GM19463 (cell line): ENCODE data around the gene DCANP1.
"Not testable (repeated sequence)": the region's sequence is repeated elsewhere in the genome, so short reads cannot be mapped to it uniquely, and the experiment has no call there.

Experiments used
- ATAC-seq: cut with Tn5 transposase; IDR thresholded peaks from one replicate; pipeline ENCODE4 v1.9.1; 2021; ENCODE audit warnings: mild to moderate bottlenecking, moderate library complexity; ENCODE audit not compliant: unreplicated experiment

DCANP1 gene, protein sequence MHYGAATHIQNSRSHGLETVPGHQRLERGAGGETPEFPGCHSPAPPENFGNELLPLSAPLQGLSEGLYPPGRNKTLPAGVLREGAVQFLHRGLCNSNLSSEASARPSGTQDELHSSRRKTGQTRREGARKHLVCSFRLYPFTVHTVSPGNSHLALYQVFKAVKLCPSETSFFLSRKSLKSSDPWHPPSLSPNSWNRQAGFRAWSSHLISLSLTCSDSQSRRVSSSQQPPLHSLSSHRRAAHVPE

DNA sequence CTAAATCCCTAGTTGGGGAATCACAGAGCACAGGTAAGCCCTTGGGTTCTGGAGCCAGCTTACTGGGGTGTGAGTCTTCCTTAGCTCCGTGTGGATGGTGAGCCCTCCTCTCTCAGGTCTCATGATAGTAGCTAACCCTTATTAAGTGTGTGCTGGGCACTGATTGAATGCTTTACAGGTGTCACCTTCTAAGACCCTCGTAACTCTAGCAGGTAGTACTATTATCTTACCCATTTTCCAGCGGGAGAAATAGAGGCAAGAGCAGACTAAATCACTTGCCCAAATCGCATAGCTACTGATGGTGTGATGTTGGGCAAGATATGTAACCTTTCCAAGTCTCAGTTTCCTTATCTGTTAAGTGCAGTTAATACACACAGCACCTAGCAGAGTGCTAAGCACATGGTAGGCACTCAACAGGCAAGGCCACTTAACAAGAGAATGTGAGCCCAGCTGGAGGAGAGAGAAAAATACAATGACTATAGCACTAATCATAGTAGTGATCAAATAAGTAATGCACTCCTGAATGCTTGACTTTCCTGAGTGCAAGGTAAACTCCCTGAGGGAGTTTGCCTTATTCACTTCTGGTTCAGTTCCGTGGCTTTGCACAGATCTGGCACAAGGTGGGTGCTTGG is at the start of gene DCANP1:
TSS of gene DCANP1 (minus strand) at position 51 of the 632 bp plus-strand sequence. CDS start 240 bp downstream, outside the sequence.
- ATAC-seq, result no peak

DNA sequence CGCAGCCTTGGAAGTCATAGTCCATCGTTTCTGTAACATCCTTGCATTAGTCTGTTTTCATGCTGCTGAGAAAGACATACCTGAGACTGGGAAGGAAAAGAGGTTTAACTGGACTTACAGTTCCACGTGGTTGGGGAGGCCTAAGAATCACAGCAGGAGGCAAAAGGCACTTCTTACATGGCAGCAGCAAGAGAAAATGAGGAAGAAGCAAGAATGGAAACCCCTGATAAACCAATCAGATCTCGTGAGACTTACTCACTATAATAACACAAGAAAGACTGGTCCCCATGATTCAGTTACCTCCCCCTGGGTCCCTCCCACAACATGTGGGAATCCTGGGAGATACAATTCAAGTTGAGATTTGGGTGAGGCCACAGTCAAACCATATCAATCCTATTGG is 48.4 kb upstream of the DCANP1 start:
- not testable (repeated sequence) for ATAC-seq

- ATAC-seq, result no peak
Observed at GRCh38 chr5:135494196-135494595, 47.0 kb upstream of the DCANP1 start.

DNA sequence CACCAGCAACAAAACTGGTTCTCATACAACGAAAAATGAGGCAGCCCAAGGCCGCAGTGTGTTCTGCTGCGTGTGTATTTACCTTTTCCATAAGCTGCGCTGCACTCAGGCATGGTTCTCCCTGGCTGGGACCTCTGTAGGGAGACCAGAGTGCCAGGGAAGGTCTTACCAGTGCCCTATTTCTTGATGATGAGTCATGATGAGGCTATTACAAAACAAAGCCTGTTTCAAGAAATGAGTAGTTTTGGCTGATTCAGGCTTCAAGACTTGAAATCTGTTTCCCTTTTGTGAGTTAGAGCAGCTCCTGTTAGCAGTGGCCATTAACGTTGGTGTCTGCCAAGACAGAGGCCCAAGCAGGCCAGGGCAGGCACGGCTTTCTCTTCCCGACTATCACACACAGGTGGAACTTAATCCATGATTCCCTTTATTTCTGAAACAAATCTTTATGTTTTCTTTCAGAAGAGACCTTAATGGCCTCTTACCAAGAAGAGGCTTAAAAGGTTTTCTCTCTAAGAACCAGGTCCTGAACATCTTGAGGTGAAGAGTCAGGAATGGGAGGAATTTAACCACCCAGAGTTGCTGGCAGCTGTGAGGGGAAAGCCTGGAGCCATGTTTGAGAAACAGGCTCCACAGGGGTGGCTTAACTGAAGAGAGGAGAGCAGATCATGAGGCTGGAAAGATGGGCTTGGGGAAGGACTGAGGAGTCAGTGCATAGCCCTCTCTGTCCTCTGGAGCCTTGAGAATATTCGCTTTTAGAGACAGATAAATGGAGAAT is 46.4 kb upstream of the DCANP1 start:
- ATAC-seq, result no peak

DNA sequence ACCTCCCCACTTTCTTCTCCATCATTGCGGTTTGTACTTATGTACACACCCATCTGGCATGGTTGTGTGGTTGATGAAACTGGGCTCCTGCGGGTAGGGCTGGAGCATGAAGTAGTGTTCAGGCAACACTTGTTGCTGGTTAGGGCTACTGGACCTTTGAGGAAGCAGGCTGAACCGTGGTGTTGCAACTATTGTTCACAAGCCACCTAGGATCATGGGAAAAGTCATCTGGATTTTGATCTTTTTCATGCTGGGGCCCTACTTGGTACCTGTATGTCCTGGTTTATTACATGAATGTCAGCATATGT is 45.1 kb upstream of the DCANP1 start:
- ATAC-seq, result no peak

GRCh38 chr5:135491552-135492318 is 44.6 kb upstream of the DCANP1 start:
- ATAC-seq, result no peak

GRCh38 chr5:135491038-135491551 is 43.9 kb upstream of the DCANP1 start:
- no peak for ATAC-seq

GRCh38 chr5:135490245-135491037 is 43.3 kb upstream of the DCANP1 start:
- ATAC-seq, result no peak

- ATAC-seq, result no peak
Observed at GRCh38 chr5:135489466-135490244, 42.5 kb upstream of the DCANP1 start.

GRCh38 chr5:135488727-135489465 is 41.7 kb upstream of the DCANP1 start:
- no peak for ATAC-seq

- no peak for ATAC-seq
Observed at GRCh38 chr5:135487839-135488514, 40.8 kb upstream of the DCANP1 start.

- ATAC-seq, result no peak
Observed at GRCh38 chr5:135487037-135487395, 39.9 kb upstream of the DCANP1 start.

DNA sequence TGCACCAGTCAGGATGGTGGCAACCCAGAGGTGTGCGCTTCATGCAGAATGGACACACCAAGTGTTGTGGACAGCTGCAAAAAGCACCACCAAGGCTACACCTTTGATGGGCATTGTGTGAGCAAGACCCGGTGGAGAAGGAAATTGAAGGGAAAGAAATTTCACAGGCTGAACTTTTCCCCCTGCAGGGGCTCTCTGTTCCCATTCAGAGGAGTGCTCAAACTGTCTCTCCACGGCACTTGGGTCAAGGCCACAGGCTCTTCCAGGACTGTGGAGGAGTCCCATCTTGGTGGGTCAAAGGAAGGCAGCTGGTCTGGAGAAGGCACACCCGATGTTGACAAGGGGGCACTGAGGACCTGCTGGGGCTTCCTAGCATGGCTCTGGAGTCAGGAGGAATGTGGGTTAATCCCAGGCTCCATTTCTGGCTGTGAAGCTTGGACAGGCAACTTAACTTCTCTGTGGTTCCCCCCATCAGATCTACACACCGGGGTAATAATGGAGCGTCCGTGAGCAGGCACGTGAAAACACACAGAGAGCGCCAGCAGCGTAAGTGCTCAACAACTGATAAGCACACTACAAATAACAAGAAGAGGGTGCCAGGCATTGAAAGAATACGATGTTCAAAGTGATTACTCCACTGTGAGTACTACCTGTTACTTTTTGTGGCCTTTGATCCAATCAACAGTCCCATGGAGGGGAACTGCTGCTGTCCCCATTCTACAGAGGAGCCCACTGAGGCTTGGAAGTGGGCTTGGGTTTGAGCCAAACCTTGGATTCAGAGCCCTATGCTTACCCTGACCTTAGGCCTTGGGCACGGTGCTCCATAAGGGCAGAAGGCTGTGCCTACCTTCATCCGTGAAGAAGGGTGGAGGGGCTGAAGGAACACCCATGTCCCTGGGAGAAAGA is 39.2 kb upstream of the DCANP1 start:
- ATAC-seq, result no peak

DNA sequence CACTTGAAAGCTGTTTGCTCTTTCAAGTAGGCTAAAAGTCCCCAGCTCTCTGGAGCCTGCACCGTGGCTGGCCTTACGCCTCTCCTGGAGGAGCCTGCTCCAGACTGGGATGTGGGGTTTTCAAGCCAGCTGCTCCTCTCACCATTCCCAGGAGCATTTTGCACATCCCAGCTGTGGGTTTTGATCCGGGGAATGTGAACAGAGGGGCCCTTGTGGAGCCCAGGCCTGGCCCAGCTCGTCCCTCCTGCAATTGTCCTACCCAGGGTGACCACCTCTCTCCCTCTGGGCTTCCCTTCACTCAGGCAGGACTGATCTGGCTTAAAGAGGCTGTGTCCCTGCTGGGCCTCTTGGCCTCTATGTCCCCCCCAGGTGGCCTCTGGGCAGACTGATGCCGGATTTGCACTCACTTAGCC is 37.5 kb upstream of the DCANP1 start:
- ATAC-seq, result no peak

DNA sequence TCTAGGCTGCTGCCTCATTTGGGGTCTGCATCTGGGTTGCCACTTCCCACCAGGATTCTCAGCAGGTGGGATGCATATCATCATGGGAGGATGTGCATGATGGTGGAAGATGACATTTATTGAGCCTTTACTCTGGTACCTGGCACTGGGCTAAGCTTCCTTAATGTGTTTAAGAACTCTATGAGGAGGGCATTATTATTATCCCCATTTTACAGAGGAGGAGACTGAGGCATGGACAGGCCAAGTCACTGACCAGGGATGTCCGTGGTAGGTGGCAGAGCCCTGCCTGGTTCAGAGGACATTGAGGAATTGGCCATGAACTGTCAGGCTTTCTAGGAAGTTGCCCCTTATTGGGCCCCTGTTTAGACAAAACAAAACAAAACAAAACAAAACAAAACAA is 36.1 kb upstream of the DCANP1 start:
- no peak for ATAC-seq

DNA sequence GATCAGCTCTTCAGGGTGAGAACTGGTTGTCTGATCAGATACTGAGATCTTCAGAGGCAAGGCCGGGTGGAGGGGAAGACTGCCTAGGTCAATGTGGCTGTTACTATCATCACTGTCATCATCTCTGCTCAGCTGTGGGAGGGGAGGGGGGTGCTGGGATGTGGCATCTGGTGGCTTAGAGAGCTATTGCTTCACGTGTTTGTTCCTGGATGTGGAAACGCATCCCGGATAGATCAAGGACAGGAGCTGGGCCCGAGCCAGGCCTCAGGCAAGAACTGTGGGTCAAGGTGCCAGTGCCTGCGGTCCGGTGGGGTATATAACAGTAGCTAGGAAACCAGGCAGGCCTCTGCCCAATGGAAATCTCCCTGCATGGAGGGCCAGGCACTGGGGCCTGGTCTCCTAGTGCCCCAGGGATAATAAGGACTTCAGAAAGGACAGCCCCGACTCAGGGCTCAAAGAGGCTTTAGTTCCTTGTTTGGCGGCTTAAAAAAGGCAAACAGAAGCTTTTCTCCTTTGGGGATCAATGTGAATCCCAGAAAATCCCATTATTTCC is 35.3 kb upstream of the DCANP1 start:
- ATAC-seq, result no peak

GRCh38 chr5:135481909-135482311 is 34.8 kb upstream of the DCANP1 start:
- ATAC-seq, result no peak
